OCI-LY7 (cell line): ENCODE results near the gene PRPSAP2. TPM values are rescaled to one million over a fixed set of nuclear protein-coding genes. Genes with fewer than 3 reads are reported as not detected.

Experiments used
- BruUV-seq: library from RNA; stranded (reverse); fragments of 400-500 nt; replicated peaks from 2 replicates; lab custom pipeline; 2021; lab: Mats Ljungman, UMichigan
- CTCF ChIA-PET: fragments of 300-600 bp; sonication (Branson Sonifier 250); formaldehyde crosslinking; loops from one replicate; lab custom pipeline; 2022; ENCODE audit warnings: antibody characterized with exemption; ENCODE audit not compliant: unreplicated experiment; lab: Charles Lee
- POLR2A ChIA-PET: fragments of 300-600 bp; sonication (Branson Sonifier 250); formaldehyde crosslinking; loops from one replicate; lab custom pipeline; 2022; ENCODE audit warnings: antibody characterized with exemption; lab: Charles Lee
- DNase-seq: peaks from one replicate; pipeline ENCODE4 v3.0.0-alpha.2; 2015; ENCODE audit warnings: low spot score
- H2AFZ ChIP-seq: fragments of 200-600 bp; sonication (generic), shearing (Covaris generic); 2 replicates; pipeline ENCODE4 v1.6.1; 2014; ENCODE audit warnings: mild to moderate bottlenecking, antibody characterized with exemption, low read length, moderate library complexity
- H3K27ac ChIP-seq: fragments of 200-600 bp; sonication (generic); 2 replicates; pipeline ENCODE4 v1.5.1; 2014; ENCODE audit warnings: mixed run types, low read depth, mild to moderate bottlenecking, moderate library complexity, low read length, inconsistent platforms; ENCODE audit not compliant: poor library complexity, severe bottlenecking
- H3K36me3 ChIP-seq: fragments of 200-600 bp; sonication (generic); 2 replicates; pipeline ENCODE4 v1.6.1; 2014; ENCODE audit warnings: mild to moderate bottlenecking, antibody characterized with exemption, low read length, moderate library complexity, mixed read lengths; ENCODE audit not compliant: insufficient read depth
- H3K4me1 ChIP-seq: fragments of 200-600 bp; sonication (generic); 2 replicates; pipeline ENCODE4 v1.5.1; 2014; ENCODE audit warnings: mild to moderate bottlenecking, low read length; ENCODE audit not compliant: insufficient read depth, poor library complexity, severe bottlenecking
- H3K4me2 ChIP-seq: fragments of 200-600 bp; sonication (generic); 2 replicates; pipeline ENCODE4 v1.6.1; 2014; ENCODE audit warnings: mild to moderate bottlenecking, low read length
- H3K4me3 ChIP-seq: fragments of 200-600 bp; sonication (generic); 2 replicates; pipeline ENCODE4 v1.5.1; 2014; ENCODE audit warnings: mild to moderate bottlenecking, low read depth, low read length; ENCODE audit not compliant: poor library complexity, severe bottlenecking
- H3K79me2 ChIP-seq: fragments of 200-600 bp; sonication (generic); 2 replicates; pipeline ENCODE4 v1.6.1; 2016; ENCODE audit warnings: low read depth, mild to moderate bottlenecking, low read length, moderate library complexity, mixed read lengths; ENCODE audit not compliant: insufficient read depth
- H3K9me2 ChIP-seq: fragments of 200-600 bp; sonication (generic); 2 replicates; pipeline ENCODE4 v1.6.1; 2016; ENCODE audit warnings: mild to moderate bottlenecking, low read length, mixed read lengths; ENCODE audit not compliant: insufficient read depth
- H3K9me3 ChIP-seq: fragments of 200-600 bp; sonication (generic); 2 replicates; pipeline ENCODE4 v1.6.1; 2014; ENCODE audit warnings: mild to moderate bottlenecking, mixed run types, low read length, mixed read lengths
- H4K20me1 ChIP-seq: fragments of 200-600 bp; sonication (generic); 2 replicates; pipeline ENCODE4 v1.6.1; 2014; ENCODE audit warnings: mild to moderate bottlenecking, antibody characterized with exemption, low read length, moderate library complexity, mixed read lengths; ENCODE audit not compliant: insufficient read depth
- EZH2phosphoT487 ChIP-seq: fragments of 200-600 bp; sonication (generic); IDR thresholded peaks from 2 replicates; pipeline ENCODE4 v1.6.1; 2018; ENCODE audit warnings: low read depth, borderline replicate concordance, mild to moderate bottlenecking, mixed run types, antibody characterized with exemption, low read length, moderate library complexity, mixed read lengths
- intact Hi-C: fragments of 100-400 bp; cut with micrococcal nuclease; formaldehyde crosslinking; loops from one replicate; pipeline ENCODE4 v1.10.0; 2022; ENCODE audit not compliant: unreplicated experiment
- total RNA-seq, 2 experiments: library from RNA; depleted of rRNA in 1 of 2; stranded (reverse); fragments of >200 nt in 1 of 2; shearing (Covaris generic) in 1 of 2; gene quantifications; 2 replicates each; pipeline ENCODE4 v1.2.3, GENCODE V29; 2014 to 2022
- TF ChIP-seq, protein P1 (sequence below): fragments of 200-600 bp; sonication (generic); conservative IDR thresholded peaks from 2 replicates; pipeline ENCODE4 v1.5.1; 2014; ENCODE audit warnings: mild to moderate bottlenecking, antibody characterized with exemption, low read length, moderate library complexity, mixed read lengths

PRPSAP2 gene
- total RNA-seq, 2 experiments from 2014 or later = 59.3 to 90.2 TPM

DNA sequence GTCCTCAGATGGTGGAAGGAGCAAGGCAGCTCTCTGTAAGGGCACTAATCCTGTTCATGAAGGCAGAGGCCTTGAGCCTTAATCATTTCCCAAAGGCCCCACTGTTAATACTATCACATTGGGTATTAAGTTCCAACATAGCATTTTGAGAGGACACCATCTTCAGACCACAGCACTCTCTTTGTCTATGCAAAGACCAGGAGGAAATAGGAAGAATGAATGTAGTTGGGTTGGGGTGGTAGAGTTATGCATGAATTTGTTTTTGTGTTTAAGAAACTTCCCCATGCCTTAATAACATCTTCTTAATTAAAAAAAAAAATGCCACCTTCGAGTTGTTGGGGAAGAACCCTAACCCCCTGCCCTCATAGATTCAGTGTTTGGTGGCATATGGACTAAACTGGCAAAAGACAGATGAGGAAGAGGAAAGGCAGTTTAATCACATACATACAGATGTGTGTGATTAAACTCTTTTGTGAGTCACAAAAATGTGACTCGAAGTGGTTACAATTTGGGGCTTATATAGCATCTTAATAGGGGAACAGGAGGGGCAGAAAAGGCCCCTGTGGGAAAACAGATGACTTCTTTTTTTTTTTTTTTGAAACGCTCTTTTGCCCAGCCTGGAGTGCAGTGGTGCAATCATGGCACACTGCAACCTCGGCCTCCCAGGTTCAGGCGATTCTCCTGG lies 59.0 kb downstream of the PRPSAP2 start:
- H3K4me3 ChIP-seq = no peak overlapping the region
- H3K27ac ChIP-seq = peak overlapping the region; percentile 5
- H3K4me1 ChIP-seq = peaks cover 28% of the 10 kb centered on the region
- no peak for TF ChIP-seq EZH2phosphoT487
- TF ChIP-seq, protein P1, sequence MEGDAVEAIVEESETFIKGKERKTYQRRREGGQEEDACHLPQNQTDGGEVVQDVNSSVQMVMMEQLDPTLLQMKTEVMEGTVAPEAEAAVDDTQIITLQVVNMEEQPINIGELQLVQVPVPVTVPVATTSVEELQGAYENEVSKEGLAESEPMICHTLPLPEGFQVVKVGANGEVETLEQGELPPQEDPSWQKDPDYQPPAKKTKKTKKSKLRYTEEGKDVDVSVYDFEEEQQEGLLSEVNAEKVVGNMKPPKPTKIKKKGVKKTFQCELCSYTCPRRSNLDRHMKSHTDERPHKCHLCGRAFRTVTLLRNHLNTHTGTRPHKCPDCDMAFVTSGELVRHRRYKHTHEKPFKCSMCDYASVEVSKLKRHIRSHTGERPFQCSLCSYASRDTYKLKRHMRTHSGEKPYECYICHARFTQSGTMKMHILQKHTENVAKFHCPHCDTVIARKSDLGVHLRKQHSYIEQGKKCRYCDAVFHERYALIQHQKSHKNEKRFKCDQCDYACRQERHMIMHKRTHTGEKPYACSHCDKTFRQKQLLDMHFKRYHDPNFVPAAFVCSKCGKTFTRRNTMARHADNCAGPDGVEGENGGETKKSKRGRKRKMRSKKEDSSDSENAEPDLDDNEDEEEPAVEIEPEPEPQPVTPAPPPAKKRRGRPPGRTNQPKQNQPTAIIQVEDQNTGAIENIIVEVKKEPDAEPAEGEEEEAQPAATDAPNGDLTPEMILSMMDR = no peak
- peaks cover 56% of the 10 kb centered on the region for H3K36me3 ChIP-seq
- intact Hi-C loops = no loop called here
- BruUV-seq = no TSS peak
- ChIA-PET POLR2A (no interaction called here), CTCF (no interaction called here)
- no peak overlapping the region for H3K4me2 ChIP-seq
- DNase-seq = no peak
- no peaks in the 10 kb centered on the region for H3K9me3 ChIP-seq
- H3K9me2 ChIP-seq = no peaks in the 10 kb centered on the region
- H2AFZ ChIP-seq = no peak overlapping the region
- H4K20me1 ChIP-seq = no peaks in the 10 kb centered on the region
- peaks cover 6% of the 10 kb centered on the region; the same call in 1 of the 2 replicates for H3K79me2 ChIP-seq

DNA sequence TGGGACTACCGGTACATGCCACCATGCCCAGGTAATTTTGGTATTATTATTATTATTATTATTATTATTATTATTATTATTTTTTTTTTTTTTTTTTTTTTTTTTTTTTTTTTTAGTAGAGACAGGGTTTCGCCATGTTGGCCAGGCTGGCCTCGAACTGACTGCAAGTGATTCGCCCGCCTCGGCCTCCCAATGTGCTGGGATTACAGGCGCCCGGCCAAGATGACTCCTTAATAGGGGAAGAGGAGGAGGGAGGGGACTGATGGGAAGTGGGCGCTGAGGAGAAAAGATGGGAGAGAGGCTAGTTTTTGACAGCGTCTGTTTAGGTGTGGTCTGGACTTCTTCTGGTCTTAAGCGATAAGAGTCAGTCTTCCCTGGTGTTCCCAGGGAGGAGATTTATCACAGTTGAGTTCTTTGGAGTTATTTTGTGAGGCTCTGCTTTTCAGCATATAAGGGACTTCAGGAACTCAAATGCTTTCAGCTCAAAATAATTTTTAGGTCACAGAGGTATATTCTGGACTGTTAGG lies 59.6 kb downstream of the PRPSAP2 start:
- Histone ChIP-seq H2AFZ (no peak overlapping the region), H3K36me3 (peaks cover 50% of the 10 kb centered on the region), H3K4me3 (no peak overlapping the region), H3K79me2 (peaks cover 10% of the 10 kb centered on the region; the same call in 1 of the 2 replicates), H3K4me1 (peaks cover 34% of the 10 kb centered on the region), H3K4me2 (no peak overlapping the region), H3K9me3 (no peaks in the 10 kb centered on the region), H3K27ac (no peak overlapping the region), H4K20me1 (no peaks in the 10 kb centered on the region), H3K9me2 (no peaks in the 10 kb centered on the region)
- ChIA-PET CTCF (no interaction called here), POLR2A (no interaction called here)
- no peak for TF ChIP-seq EZH2phosphoT487
- TF ChIP-seq, protein P1 = no peak
- DNase-seq = no peak
- intact Hi-C loops = no loop called here
- no TSS peak for BruUV-seq

DNA sequence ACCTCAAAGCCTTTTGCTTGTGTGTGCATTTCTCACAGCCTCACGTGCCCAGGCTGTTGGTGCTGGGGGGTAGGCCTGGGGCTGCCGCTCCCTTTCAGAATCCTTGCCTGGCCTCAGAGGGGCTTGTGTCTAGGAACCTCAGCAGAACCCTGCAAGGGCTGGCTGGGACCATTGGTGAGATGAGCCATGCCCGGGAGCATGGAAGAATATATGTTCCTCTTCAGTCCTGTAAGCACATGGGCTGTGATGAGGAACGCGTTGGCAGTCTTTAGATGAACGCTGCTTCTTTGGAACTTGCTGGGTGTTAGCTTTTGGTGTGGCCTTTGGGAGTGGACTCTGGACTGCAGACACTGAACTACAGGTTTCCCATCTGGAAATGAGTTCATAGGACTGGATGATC lies 62.0 kb downstream of the PRPSAP2 start:
- H3K9me2 ChIP-seq = no peaks in the 10 kb centered on the region
- H3K9me3 ChIP-seq = no peaks in the 10 kb centered on the region
- peaks cover 44% of the 10 kb centered on the region for H3K36me3 ChIP-seq
- CTCF ChIA-PET = no interaction called here
- POLR2A ChIA-PET = no interaction called here
- no peaks in the 10 kb centered on the region for H4K20me1 ChIP-seq
- peak overlapping the region; percentile 36 for H3K27ac ChIP-seq
- H3K4me1 ChIP-seq = peaks cover 48% of the 10 kb centered on the region
- H3K79me2 ChIP-seq = peaks cover 18% of the 10 kb centered on the region; the same call in 1 of the 2 replicates
- no TSS peak for BruUV-seq
- peak overlapping the region; percentile 25; the same call in 1 of the 2 replicates for H2AFZ ChIP-seq
- DNase-seq = no peak
- H3K4me2 ChIP-seq = peak overlapping the region; percentile 38
- TF ChIP-seq, protein P1 = no peak
- TF ChIP-seq EZH2phosphoT487 = no peak
- no peak overlapping the region for H3K4me3 ChIP-seq
- intact Hi-C loops = loop anchor here (2.0 kb wide), 1 partner anchor 61 kb away; the partner anchor contains the start of gene PRPSAP2
